KMS-11 (cell line): ENCODE measurements around the gene PPT1.

Experiments
- H2AFZ ChIP-seq: fragments of 200-600 bp; sonication (generic); 2 replicates; pipeline ENCODE4 v1.6.1; 2016; ENCODE audit warnings: antibody characterized with exemption, mixed run types, low read depth
- H3K27ac ChIP-seq: fragments of 200-600 bp; sonication (generic); 2 replicates; pipeline ENCODE4 v1.6.1; 2016; ENCODE audit warnings: mild to moderate bottlenecking, mixed run types
- H3K27me3 ChIP-seq: fragments of 200-600 bp; sonication (generic); 2 replicates; pipeline ENCODE4 v1.6.1; 2017; ENCODE audit warnings: mild to moderate bottlenecking, low read depth, mixed run types, moderate library complexity; ENCODE audit not compliant: insufficient read depth
- H3K36me3 ChIP-seq: fragments of 200-600 bp; sonication (generic); 2 replicates; pipeline ENCODE4 v1.6.1; 2017; ENCODE audit warnings: mild to moderate bottlenecking, mixed run types; ENCODE audit not compliant: insufficient read depth
- H3K4me1 ChIP-seq: fragments of 200-600 bp; sonication (generic); 2 replicates; pipeline ENCODE4 v1.6.1; 2016; ENCODE audit warnings: mild to moderate bottlenecking, low read depth, mixed run types; ENCODE audit not compliant: poor library complexity, severe bottlenecking
- H3K4me2 ChIP-seq: fragments of 200-600 bp; sonication (generic); 2 replicates; pipeline ENCODE4 v1.7.0; 2016; ENCODE audit warnings: mild to moderate bottlenecking, mixed run types
- H3K4me3 ChIP-seq: fragments of 200-600 bp; sonication (generic); IDR thresholded peaks from 2 replicates; pipeline ENCODE4 v1.6.1; 2017; ENCODE audit warnings: low read depth, low read length, mixed read lengths; ENCODE audit not compliant: insufficient read depth
- H3K79me2 ChIP-seq: fragments of 200-600 bp; sonication (generic); 2 replicates; pipeline ENCODE4 v1.6.1; 2016; ENCODE audit warnings: low read depth, mixed run types; ENCODE audit not compliant: insufficient read depth
- H3K9ac ChIP-seq: fragments of 200-600 bp; sonication (generic); 2 replicates; pipeline ENCODE4 v1.6.1; 2016; ENCODE audit warnings: mild to moderate bottlenecking, mixed run types
- H4K20me1 ChIP-seq: fragments of 200-600 bp; sonication (generic); 2 replicates; pipeline ENCODE4 v1.6.1; 2016; ENCODE audit warnings: mild to moderate bottlenecking, mixed run types; ENCODE audit not compliant: insufficient read depth
- CTCF ChIP-seq: fragments of 200-600 bp; sonication (generic); conservative IDR thresholded peaks from 2 replicates; pipeline ENCODE4 v1.6.1; 2017; ENCODE audit warnings: low read depth, mild to moderate bottlenecking, antibody characterized with exemption, low read length, moderate library complexity, mixed read lengths

The PPT1 gene

GRCh38 chr1:40023379-40023944 lies 73.6 kb downstream of the PPT1 start:
- Histone ChIP-seq H3K4me3 (no peak overlapping the region), H3K79me2 (no peaks in the 10 kb centered on the region), H4K20me1 (no peaks in the 10 kb centered on the region), H3K27ac (no peak overlapping the region), H2AFZ (no peak overlapping the region), H3K9ac (no peak overlapping the region), H3K36me3 (no peaks in the 10 kb centered on the region), H3K4me1 (no peaks in the 10 kb centered on the region), H3K27me3 (no peaks in the 10 kb centered on the region), H3K4me2 (no peak overlapping the region)
- no peak for TF ChIP-seq CTCF
